Neural cell (in vitro differentiated cells): ENCODE measurements around the gene WNT7A. TPM values are rescaled to one million over a fixed set of nuclear protein-coding genes. Genes with fewer than 3 reads are reported as not detected.

ENCODE experiments used
- H2AFZ ChIP-seq: fragments of 200-600, 300-800 bp; sonication (generic), shearing (Covaris generic); 2 replicates; pipeline ENCODE4 v1.6.0; 2014; ENCODE audit warnings: low read depth, mild to moderate bottlenecking, antibody characterized with exemption, low read length, moderate library complexity
- H3F3A ChIP-seq: fragments of 200-600 bp; shearing (Covaris generic); 2 replicates; pipeline ENCODE4 v1.6.1; 2016; ENCODE audit warnings: mild to moderate bottlenecking, moderate library complexity, mixed read lengths, antibody characterized with exemption, low read length; ENCODE audit not compliant: insufficient read depth, poor library complexity, severe bottlenecking
- H3K27ac ChIP-seq: fragments of 200-600, 300-800 bp; sonication (generic), shearing (Covaris generic); 2 replicates; pipeline ENCODE4 v1.5.1; 2014; ENCODE audit warnings: mild to moderate bottlenecking, low read length, moderate library complexity
- H3K27me3 ChIP-seq: fragments of 300-800, 200-600 bp; sonication (generic), shearing (Covaris generic); 2 replicates; pipeline ENCODE4 v1.6.0; 2014; ENCODE audit warnings: mild to moderate bottlenecking, low read depth, low read length, moderate library complexity; ENCODE audit not compliant: insufficient read depth
- H3K36me3 ChIP-seq: fragments of 300-800, 200-600 bp; sonication (generic), shearing (Covaris generic); 2 replicates; pipeline ENCODE4 v1.5.1; 2014; ENCODE audit warnings: mild to moderate bottlenecking, antibody characterized with exemption, low read length, moderate library complexity; ENCODE audit not compliant: insufficient read depth
- H3K4me2 ChIP-seq: fragments of 300-800, 200-600 bp; sonication (generic), shearing (Covaris generic); 2 replicates; pipeline ENCODE4 v1.6.0; 2014; ENCODE audit warnings: mild to moderate bottlenecking, low read length
- H3K4me3 ChIP-seq: fragments of 300-800, 200-600 bp; sonication (generic), shearing (Covaris generic); 2 replicates; pipeline ENCODE4 v1.5.1; 2014; ENCODE audit warnings: mild to moderate bottlenecking, low read length, moderate library complexity
- H3K79me2 ChIP-seq: fragments of 200-600 bp; shearing (Covaris generic); replicated peaks from 2 replicates; pipeline ENCODE4 v1.6.0; 2014; ENCODE audit warnings: mild to moderate bottlenecking, low read length, moderate library complexity; ENCODE audit not compliant: insufficient read depth
- H3K9ac ChIP-seq: fragments of 300-800, 200-600 bp; sonication (generic), shearing (Covaris generic); 2 replicates; pipeline ENCODE4 v1.6.1; 2016; ENCODE audit warnings: mild to moderate bottlenecking, low read length, mixed read lengths
- H3K9me2 ChIP-seq: fragments of 200-600 bp; shearing (Covaris generic); 2 replicates; pipeline ENCODE4 v1.6.1; 2016; ENCODE audit warnings: mild to moderate bottlenecking, low read length, mixed read lengths; ENCODE audit not compliant: insufficient read depth
- H3K9me3 ChIP-seq: fragments of 200-600, 300-800 bp; sonication (generic), shearing (Covaris generic); 2 replicates; pipeline ENCODE4 v1.6.1; 2016; ENCODE audit warnings: mild to moderate bottlenecking, mixed run types, low read length, moderate library complexity, mixed read lengths
- H4K20me1 ChIP-seq: fragments of 200-600 bp; shearing (Covaris generic); 2 replicates; pipeline ENCODE4 v1.6.1; 2016; ENCODE audit warnings: mild to moderate bottlenecking, mixed run types; ENCODE audit not compliant: insufficient read depth
- EP300 ChIP-seq: fragments of 450-650 bp; conservative IDR thresholded peaks from 2 replicates; pipeline ENCODE4 v1.6.1; 2014; ENCODE audit warnings: antibody characterized with exemption, mild to moderate bottlenecking, moderate library complexity; ENCODE audit not compliant: poor library complexity, severe bottlenecking
- EZH2 ChIP-seq: fragments of 200-600, 300-800 bp; shearing (Covaris generic), sonication (generic); IDR thresholded peaks from 2 replicates; pipeline ENCODE4 v1.6.1; 2014; ENCODE audit warnings: antibody characterized with exemption, low read length, borderline replicate concordance, mild to moderate bottlenecking; ENCODE audit not compliant: insufficient read depth, poor library complexity, severe bottlenecking
- MXI1 ChIP-seq: fragments of 450-650 bp; conservative IDR thresholded peaks from 2 replicates; pipeline ENCODE4 v1.6.1; 2014; ENCODE audit warnings: antibody characterized with exemption, mild to moderate bottlenecking; ENCODE audit not compliant: poor library complexity, severe bottlenecking
- POLR2AphosphoS5 ChIP-seq: IDR thresholded peaks from 2 replicates; pipeline ENCODE4 v1.6.1; 2012
- RAD21 ChIP-seq: fragments of 450-650 bp; conservative IDR thresholded peaks from 2 replicates; pipeline ENCODE4 v1.6.1; 2014; ENCODE audit warnings: antibody characterized with exemption, mild to moderate bottlenecking, moderate library complexity
- SMC3 ChIP-seq: fragments of 450-650 bp; conservative IDR thresholded peaks from 2 replicates; pipeline ENCODE4 v1.6.1; 2014; ENCODE audit warnings: antibody characterized with exemption, mild to moderate bottlenecking, moderate library complexity; ENCODE audit not compliant: poor library complexity
- TAF1 ChIP-seq: IDR thresholded peaks from 2 replicates; pipeline ENCODE4 v1.6.1; 2012; ENCODE audit warnings: low read depth
- polyA plus RNA-seq: library from polyadenylated mRNA; depleted of rRNA; stranded (reverse); fragments of >200 nt; gene quantifications from 2 replicates; pipeline ENCODE4 v1.2.3, GENCODE V29; 2014
- TF ChIP-seq, protein P1 (sequence below): fragments of 450-650 bp; IDR thresholded peaks from 2 replicates; pipeline ENCODE4 v1.5.1; 2014; ENCODE audit warnings: antibody characterized with exemption, mild to moderate bottlenecking, moderate library complexity; ENCODE audit not compliant: poor library complexity, severe bottlenecking
- TF ChIP-seq, protein P2 (sequence below): IDR thresholded peaks from 2 replicates; pipeline ENCODE4 v1.6.1; 2012; ENCODE audit warnings: borderline replicate concordance

The WNT7A gene
- polyA plus RNA-seq, 1 donor from 2014 or later = 13.3 TPM

DNA sequence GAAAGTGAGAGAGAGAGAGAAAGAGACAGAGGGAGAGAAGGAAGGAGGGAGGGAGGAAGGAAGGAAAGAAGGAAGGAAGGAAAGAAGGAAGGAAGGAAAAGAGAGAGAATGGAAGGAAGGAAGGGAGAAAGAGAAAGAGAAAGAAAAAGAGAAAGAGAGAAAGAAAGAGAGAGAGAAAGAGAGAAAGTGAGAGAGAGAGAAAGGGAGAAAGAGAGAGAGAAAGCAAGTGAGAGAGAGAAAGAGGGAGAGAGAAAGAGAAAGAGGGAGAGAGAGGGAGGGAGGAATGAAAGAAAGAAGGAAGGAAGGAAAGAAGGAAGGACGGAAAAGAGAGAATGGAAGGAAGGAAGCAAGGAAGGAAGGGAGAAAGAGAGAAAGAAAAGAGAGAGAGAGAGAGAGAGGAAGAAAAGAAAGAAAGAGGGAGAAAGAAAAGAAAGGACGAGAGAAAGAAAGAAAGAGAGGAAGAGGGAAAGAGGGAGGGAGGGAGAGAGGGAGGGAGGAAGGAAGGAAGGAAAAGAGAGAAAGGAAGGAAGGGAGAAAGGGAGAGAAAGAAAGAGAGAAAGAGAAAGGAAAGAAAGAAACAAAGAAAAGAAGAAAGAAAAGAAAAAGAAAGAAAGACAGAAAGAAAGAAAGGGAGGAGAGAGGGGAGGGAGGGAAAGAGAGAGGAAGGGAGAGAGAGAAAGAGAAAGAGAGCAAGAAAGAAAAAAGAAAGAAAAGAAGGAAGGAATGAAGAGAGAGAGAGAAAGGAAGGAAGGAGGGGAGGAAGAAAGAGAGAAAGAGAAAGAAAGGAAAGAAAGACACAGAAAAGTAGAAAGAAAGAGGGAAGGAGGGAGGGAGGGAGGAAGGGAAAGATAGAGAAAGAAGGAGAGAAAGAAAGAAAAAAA lies 10.8 kb downstream of the WNT7A start:
- peaks cover 13% of the 10 kb centered on the region for H3K36me3 ChIP-seq
- no peaks in the 10 kb centered on the region for H3K9me2 ChIP-seq
- H3K9me3 ChIP-seq = no peaks in the 10 kb centered on the region
- H3K4me2 ChIP-seq = no peak overlapping the region
- H3F3A ChIP-seq = no peaks in the 10 kb centered on the region
- H4K20me1 ChIP-seq = no peaks in the 10 kb centered on the region
- H3K27me3 ChIP-seq = no peaks in the 10 kb centered on the region
- TF ChIP-seq EZH2 = no peak
- TF ChIP-seq SMC3 = no peak
- no peak for TF ChIP-seq POLR2AphosphoS5
- TF ChIP-seq RAD21 = no peak
- no peak for TF ChIP-seq MXI1
- TF ChIP-seq, protein P1, sequence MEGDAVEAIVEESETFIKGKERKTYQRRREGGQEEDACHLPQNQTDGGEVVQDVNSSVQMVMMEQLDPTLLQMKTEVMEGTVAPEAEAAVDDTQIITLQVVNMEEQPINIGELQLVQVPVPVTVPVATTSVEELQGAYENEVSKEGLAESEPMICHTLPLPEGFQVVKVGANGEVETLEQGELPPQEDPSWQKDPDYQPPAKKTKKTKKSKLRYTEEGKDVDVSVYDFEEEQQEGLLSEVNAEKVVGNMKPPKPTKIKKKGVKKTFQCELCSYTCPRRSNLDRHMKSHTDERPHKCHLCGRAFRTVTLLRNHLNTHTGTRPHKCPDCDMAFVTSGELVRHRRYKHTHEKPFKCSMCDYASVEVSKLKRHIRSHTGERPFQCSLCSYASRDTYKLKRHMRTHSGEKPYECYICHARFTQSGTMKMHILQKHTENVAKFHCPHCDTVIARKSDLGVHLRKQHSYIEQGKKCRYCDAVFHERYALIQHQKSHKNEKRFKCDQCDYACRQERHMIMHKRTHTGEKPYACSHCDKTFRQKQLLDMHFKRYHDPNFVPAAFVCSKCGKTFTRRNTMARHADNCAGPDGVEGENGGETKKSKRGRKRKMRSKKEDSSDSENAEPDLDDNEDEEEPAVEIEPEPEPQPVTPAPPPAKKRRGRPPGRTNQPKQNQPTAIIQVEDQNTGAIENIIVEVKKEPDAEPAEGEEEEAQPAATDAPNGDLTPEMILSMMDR = no peak
- no peak for TF ChIP-seq TAF1
- no peak for TF ChIP-seq EP300
- TF ChIP-seq, protein P2, sequence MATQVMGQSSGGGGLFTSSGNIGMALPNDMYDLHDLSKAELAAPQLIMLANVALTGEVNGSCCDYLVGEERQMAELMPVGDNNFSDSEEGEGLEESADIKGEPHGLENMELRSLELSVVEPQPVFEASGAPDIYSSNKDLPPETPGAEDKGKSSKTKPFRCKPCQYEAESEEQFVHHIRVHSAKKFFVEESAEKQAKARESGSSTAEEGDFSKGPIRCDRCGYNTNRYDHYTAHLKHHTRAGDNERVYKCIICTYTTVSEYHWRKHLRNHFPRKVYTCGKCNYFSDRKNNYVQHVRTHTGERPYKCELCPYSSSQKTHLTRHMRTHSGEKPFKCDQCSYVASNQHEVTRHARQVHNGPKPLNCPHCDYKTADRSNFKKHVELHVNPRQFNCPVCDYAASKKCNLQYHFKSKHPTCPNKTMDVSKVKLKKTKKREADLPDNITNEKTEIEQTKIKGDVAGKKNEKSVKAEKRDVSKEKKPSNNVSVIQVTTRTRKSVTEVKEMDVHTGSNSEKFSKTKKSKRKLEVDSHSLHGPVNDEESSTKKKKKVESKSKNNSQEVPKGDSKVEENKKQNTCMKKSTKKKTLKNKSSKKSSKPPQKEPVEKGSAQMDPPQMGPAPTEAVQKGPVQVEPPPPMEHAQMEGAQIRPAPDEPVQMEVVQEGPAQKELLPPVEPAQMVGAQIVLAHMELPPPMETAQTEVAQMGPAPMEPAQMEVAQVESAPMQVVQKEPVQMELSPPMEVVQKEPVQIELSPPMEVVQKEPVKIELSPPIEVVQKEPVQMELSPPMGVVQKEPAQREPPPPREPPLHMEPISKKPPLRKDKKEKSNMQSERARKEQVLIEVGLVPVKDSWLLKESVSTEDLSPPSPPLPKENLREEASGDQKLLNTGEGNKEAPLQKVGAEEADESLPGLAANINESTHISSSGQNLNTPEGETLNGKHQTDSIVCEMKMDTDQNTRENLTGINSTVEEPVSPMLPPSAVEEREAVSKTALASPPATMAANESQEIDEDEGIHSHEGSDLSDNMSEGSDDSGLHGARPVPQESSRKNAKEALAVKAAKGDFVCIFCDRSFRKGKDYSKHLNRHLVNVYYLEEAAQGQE = no peak
- no peaks in the 10 kb centered on the region for H3K79me2 ChIP-seq
- no peak overlapping the region for H2AFZ ChIP-seq
- no peak overlapping the region for H3K9ac ChIP-seq
- no peak overlapping the region for H3K27ac ChIP-seq
- H3K4me3 ChIP-seq = no peak overlapping the region

DNA sequence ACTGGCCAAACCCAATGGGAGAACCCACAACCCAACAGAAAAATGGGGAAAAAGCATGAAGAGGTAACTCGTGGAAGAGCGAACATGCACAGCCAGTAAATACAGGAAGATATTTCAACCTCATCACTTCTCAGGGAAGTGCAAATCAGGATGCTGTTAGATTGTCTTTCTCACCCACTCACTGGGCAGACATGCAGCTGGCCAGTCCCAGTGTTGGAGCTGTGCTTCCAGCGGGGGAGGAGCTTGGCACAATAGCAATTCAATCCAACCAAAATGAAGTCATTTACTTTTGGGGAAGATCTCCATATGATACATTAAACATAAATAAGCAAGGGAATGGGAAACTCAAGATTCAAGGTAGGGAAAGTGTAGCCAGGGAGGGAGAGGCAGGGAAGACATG lies 12.1 kb downstream of the WNT7A start:
- H3K36me3 ChIP-seq = peaks cover 13% of the 10 kb centered on the region
- no peak for TF ChIP-seq MXI1
- no peak for TF ChIP-seq POLR2AphosphoS5
- TF ChIP-seq, protein P1 = no peak
- no peak for TF ChIP-seq EP300
- TF ChIP-seq, protein P2 = no peak
- no peak for TF ChIP-seq EZH2
- TF ChIP-seq RAD21 = no peak
- no peak for TF ChIP-seq SMC3
- no peak for TF ChIP-seq TAF1
- H3K9me2 ChIP-seq = no peaks in the 10 kb centered on the region
- H3K9ac ChIP-seq = no peak overlapping the region
- H3K9me3 ChIP-seq = no peaks in the 10 kb centered on the region
- H4K20me1 ChIP-seq = no peaks in the 10 kb centered on the region
- H3K4me2 ChIP-seq = no peak overlapping the region
- H3F3A ChIP-seq = no peaks in the 10 kb centered on the region
- H3K27me3 ChIP-seq = no peaks in the 10 kb centered on the region
- no peak overlapping the region for H3K4me3 ChIP-seq
- H2AFZ ChIP-seq = no peak overlapping the region
- no peak overlapping the region for H3K27ac ChIP-seq
- no peaks in the 10 kb centered on the region for H3K79me2 ChIP-seq
